AG04449 (cell line): ENCODE data around the gene NUDT3.
A peak's percentile ranks its signal among the peaks of the same experiment; 100 is the strongest.

Experiments used
- CTCF ChIA-PET: fragments of 350-600 bp; formaldehyde crosslinking; extraction: SDS; loops from one replicate; lab custom pipeline; 2021; ENCODE audit warnings: antibody characterized with exemption; lab: Yijun Ruan, JAX
- POLR2A ChIA-PET: fragments of 400-600, 350-600 bp; formaldehyde crosslinking; extraction: SDS; loops from one replicate; lab custom pipeline; 2020; ENCODE audit warnings: antibody characterized with exemption, inconsistent platforms; lab: Yijun Ruan, JAX
- DNase-seq: peaks from one replicate; pipeline ENCODE4 v3.0.0-alpha.2; 2010; ENCODE audit warnings: low read depth, low spot score
- H3K4me3 ChIP-seq: 2 replicates; pipeline ENCODE4 v1.5.1; 2011; ENCODE audit warnings: low read depth, mild to moderate bottlenecking, control low read depth, low read length
- TF ChIP-seq, protein P1 (sequence below): IDR thresholded peaks from one replicate; pipeline ENCODE4 v1.5.1; 2011; ENCODE audit warnings: mild to moderate bottlenecking, moderate library complexity, low read length, control low read depth, inconsistent platforms; ENCODE audit not compliant: insufficient read depth; ENCODE audit errors: missing control alignments

NUDT3 gene

DNA sequence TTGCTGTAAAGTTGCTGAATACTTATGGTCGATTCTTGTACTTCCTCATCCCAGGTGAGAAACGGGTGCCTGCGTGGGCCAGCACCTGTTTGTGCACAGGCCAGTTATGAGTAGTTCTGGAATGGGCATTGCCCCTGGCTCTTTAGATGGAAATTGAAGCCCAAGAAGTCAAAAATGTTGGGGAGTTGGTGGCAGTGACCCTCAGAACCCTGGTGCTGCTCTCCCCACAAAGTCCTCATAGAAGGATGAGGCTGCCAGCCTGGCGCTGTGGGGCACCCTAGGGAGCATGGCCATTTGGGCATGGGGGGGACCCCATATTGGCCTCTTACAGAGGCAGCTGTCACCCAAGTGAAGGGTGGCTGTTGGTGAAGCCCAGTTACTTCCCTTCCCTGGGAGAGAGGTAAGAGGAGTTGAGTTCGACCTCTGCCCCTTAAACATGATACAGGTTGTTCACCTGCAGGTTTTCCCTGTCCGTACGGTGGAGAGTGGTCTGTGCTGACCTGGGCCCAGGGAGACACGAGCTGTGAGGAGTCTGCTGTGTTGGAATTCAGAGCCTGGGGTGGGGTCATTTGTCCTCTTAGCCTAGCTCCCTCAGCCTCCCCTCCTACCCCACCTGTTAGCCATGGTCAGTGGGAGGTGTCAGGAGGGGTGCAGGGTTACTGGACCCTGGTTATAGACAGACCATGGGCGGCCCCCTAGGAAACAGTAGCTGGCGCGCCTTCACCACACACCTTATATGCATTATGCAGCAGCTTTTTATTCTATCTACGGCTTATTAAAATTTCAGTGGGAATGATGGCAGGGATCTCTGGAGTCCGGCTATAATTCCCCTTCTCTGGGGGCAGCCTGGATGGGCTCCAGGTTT lies 150.9 kb downstream of the NUDT3 start:
- ChIA-PET POLR2A (no interaction called here), CTCF (interaction anchor here (0.8 to 3.6 kb wide), 3 partner anchors 8 to 151 kb away, joined by 3 to 20 read pairs (median 3); no protein-coding TSS in a partner anchor)
- H3K4me3 ChIP-seq = no peak overlapping the region
- TF ChIP-seq, protein P1, sequence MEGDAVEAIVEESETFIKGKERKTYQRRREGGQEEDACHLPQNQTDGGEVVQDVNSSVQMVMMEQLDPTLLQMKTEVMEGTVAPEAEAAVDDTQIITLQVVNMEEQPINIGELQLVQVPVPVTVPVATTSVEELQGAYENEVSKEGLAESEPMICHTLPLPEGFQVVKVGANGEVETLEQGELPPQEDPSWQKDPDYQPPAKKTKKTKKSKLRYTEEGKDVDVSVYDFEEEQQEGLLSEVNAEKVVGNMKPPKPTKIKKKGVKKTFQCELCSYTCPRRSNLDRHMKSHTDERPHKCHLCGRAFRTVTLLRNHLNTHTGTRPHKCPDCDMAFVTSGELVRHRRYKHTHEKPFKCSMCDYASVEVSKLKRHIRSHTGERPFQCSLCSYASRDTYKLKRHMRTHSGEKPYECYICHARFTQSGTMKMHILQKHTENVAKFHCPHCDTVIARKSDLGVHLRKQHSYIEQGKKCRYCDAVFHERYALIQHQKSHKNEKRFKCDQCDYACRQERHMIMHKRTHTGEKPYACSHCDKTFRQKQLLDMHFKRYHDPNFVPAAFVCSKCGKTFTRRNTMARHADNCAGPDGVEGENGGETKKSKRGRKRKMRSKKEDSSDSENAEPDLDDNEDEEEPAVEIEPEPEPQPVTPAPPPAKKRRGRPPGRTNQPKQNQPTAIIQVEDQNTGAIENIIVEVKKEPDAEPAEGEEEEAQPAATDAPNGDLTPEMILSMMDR = no peak
- no peak for DNase-seq

DNA sequence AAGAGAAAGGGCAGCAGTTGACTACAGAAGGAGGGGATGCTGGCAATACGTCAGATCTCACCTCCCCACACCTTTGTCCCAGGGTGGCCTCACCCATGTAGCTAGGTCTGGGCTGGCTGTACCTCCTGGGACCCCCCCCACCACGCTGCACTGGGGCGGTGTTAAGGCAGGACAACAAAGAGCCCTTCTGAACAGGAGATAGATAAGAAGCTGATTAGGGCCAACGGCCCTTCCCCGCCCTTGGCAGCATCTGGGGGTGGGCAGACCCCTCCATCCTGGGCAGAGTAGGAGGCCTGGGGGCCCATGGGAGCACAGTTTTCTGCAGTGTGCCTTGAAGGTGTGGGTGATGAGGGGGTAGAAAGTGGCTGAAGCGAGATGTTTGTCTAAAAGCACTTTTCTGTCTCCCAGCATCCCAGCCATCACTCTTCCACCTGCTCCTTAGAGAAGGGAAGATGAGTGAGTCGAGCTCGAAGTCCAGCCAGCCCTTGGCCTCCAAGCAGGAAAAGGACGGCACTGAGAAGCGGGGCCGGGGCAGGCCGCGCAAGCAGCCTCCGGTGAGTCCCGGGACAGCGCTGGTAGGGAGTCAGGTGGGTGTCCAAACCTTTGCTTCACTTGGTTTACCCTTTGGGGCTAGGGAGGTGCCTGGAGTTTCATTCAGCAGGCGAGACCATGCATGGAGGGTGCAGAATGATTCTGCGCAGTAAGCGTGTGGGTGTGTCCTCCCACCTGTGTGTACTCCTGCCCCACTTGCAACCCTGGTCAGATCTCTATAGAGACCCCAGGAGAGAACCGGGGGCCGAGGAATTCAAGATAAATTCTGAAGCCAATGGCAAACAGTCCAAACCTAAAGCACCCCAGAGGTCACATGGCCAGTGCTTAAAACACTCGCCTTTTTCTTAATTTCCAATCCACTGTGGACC lies 151.9 kb downstream of the NUDT3 start:
- no peak for DNase-seq
- TF ChIP-seq, protein P1 = no peak
- H3K4me3 ChIP-seq = no peak overlapping the region
- POLR2A ChIA-PET = interaction anchor here (0.6 kb wide), 1 partner anchor 176 kb away, joined by 3 read pairs; no protein-coding TSS in a partner anchor
- CTCF ChIA-PET = interaction anchor here (0.9 to 1.5 kb wide), 3 partner anchors 9 to 370 kb away, joined by 3 to 7 read pairs (median 6); no protein-coding TSS in a partner anchor

DNA sequence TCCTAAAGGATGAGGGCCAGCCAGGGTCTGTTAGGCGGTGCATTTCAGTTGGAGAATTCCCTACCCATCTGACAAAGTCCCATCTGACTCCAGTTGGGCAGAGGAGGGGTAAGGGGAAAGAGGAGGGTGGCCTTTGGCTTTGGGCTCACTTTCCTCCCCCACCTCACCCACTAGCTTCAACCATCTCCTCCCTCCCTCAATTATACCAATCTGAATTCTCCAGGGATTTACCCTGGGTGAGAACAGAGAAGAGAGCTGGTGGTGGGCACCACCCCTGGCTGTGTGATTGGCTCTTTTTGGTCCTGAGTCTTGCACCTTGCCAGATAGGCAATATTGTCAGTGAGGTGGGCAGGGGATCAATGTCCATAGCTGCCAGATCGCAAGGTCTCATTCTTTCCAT lies 152.6 kb downstream of the NUDT3 start:
- no peak for DNase-seq
- ChIA-PET CTCF (interaction anchor here (0.9 to 1.5 kb wide), 3 partner anchors 10 to 371 kb away, joined by 3 to 7 read pairs (median 6); no protein-coding TSS in a partner anchor), POLR2A (no interaction called here)
- no peak overlapping the region for H3K4me3 ChIP-seq
- TF ChIP-seq, protein P1 = no peak

DNA sequence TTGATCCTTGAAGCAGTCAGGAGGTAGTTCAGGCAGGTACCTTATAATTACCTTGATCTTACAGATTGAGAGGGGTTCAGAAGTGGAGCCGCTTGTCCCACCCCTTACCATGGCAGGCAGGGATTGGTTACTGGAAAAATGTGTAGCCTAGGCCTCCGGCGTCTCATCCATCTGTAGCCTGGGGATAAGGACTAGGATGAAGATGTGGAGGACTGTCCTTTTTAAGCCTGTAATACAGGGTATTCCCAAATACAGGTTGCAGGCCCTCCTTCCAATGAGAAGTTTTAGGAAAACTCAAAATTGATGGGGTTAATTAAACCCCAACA lies 153.0 kb downstream of the NUDT3 start:
- TF ChIP-seq, protein P1 = no peak
- CTCF ChIA-PET = interaction anchor here (1.4 to 1.5 kb wide), 2 partner anchors 10 to 43 kb away, joined by 6 to 7 read pairs; no protein-coding TSS in a partner anchor
- H3K4me3 ChIP-seq = no peak overlapping the region; the same call in 1 of the 2 replicates
- POLR2A ChIA-PET = no interaction called here
- DNase-seq = no peak

DNA sequence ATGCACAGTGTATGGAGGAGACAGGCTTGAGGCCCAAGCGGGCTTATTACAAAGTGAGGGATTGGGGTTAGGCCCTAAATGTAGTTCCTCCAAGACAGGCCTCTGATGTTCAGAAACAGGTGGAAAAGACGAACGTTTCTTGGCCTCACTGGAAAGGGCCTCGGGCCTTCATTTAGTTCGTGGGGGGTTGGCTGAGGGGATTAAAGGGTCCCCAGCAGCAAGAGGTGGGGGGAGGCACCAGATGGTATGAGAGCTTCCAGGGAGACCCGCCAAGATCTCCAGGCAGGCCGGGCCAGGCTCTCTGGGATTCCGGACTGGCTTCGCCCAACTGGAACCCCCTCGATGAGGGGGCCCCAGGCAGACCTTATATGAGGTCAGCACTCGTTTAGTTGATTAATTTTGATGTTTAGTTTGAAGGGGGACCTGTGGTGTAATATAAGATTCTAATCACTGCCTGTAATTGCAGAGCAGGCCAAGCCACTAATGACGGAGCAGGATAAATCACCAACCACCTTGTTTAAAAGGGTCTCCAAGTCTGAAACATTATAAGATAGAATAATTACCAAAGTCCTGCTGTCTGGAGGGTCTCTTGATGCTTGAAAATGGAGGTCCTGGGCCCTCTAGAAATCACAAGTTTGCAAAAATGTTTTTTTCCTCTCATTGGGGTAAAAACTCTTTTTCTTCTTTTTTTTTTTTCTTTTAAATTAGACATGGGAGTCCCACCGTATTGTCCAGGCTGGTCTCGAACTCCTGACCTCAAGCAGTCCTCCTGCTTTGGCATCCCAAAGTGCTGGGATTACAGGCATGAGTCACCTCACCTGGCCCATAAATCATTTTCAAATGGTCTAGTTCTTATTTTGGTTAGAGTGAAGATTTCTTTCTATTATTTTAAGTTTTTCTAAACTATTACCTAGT lies 153.6 kb downstream of the NUDT3 start:
- ChIA-PET CTCF (no interaction called here), POLR2A (no interaction called here)
- TF ChIP-seq, protein P1 = no peak
- H3K4me3 ChIP-seq = peak overlapping the region; percentile 69
- no peak for DNase-seq
